Tibial nerve (tissue), 4 donors: ENCODE measurements around the gene RASL10A. TPM values are rescaled to one million over a fixed set of nuclear protein-coding genes. Genes with fewer than 3 reads are reported as not detected.
"Not testable (repeated sequence)": the region's sequence is repeated elsewhere in the genome, so short reads cannot be mapped to it uniquely, and the experiment has no call there.

Experiments used
- DNase-seq, 2 donors: peaks; one replicate each; pipeline ENCODE4 v3.0.0-alpha.2; 2019; ENCODE audit warnings: low spot score in 2 of 2
- H3K27ac ChIP-seq, 4 donors: fragments of 200-600 bp; sonication (generic) in 3 of 4; one replicate each; pipeline ENCODE4 v1.5.1; 2017 to 2019; ENCODE audit warnings: mild to moderate bottlenecking in 1 of 4
- H3K27me3 ChIP-seq, 2 donors: fragments of 200-600 bp; sonication (generic) in 1 of 2; one replicate each; pipeline versions ENCODE4 v1.5.1 to v1.6.0; 2017 to 2019
- H3K36me3 ChIP-seq, 3 donors: fragments of 200-600 bp; sonication (generic); one replicate each; pipeline ENCODE4 v1.5.1; 2018 to 2019
- H3K4me1 ChIP-seq, 4 donors: fragments of 200-600 bp; sonication (generic) in 3 of 4; one replicate each; pipeline ENCODE4 v1.5.1; 2017 to 2019
- H3K4me3 ChIP-seq, 4 donors: fragments of 200-600 bp; sonication (generic) in 3 of 4; one replicate each; pipeline ENCODE4 v1.5.1; 2017 to 2019; ENCODE audit warnings: mild to moderate bottlenecking in 1 of 4, moderate library complexity in 1 of 4
- H3K9me3 ChIP-seq, 4 donors: fragments of 200-600 bp; sonication (generic) in 3 of 4; one replicate each; pipeline ENCODE4 v1.5.1; 2017 to 2019
- CTCF ChIP-seq, 5 experiments: fragments of 200-600 bp in 3 of 5; fragments of 450-650 bp in 2 of 5; sonication (generic) in 3 of 5; IDR thresholded peaks; one replicate each; pipeline ENCODE4 v1.5.1; 2016 to 2019; ENCODE audit warnings: antibody characterized with exemption in 5 of 5, mild to moderate bottlenecking in 3 of 5, moderate library complexity in 2 of 5
- EP300 ChIP-seq, 2 donors: sonication (generic); formaldehyde crosslinking; IDR thresholded peaks; one replicate each; pipeline ENCODE4 v1.6.1; 2017; ENCODE audit warnings: antibody characterized with exemption in 2 of 2, mild to moderate bottlenecking in 1 of 2
- POLR2A ChIP-seq, 2 donors: fragments of 450-650 bp; IDR thresholded peaks; one replicate each; pipeline ENCODE4 v1.6.1; 2017; ENCODE audit warnings: antibody characterized with exemption in 2 of 2, mild to moderate bottlenecking in 2 of 2, moderate library complexity in 2 of 2
- WGBS, 2 donors: methylation state at CpG; one replicate each; pipeline ENCODE4 v1.1.5; 2018; 5-methylcytosine and 5-hydroxymethylcytosine counted together
- total RNA-seq, 4 donors: library from RNA; depleted of rRNA; stranded (reverse); fragments of >200 nt; gene quantifications; one replicate each; pipeline ENCODE4 v1.1.0, GENCODE V29; 2016

RASL10A gene
- total RNA-seq, 4 donors from 2014 or later = 2.2 to 6.6 (median 3.3) TPM; not detected in 1

DNA sequence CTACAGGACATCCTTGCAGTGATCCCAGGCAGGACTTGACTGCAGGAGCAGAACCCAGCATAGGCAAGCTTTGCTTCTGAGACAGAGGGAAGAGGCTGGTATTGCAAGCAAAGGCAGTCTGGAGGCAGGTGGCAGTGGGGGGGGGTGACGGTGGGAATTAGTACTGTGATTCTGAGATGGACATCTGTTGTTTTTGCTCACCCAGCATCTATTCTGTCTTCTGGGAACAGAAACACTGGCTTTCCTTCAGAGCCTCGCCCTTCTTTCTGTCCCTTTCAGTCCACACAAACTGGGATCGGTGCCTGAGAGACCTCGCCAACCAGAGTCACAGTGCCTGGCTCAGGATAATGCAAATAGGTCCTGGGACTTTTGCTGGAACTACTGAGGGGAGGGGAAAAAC is 31.2 kb upstream of the RASL10A start:
- H3K27ac ChIP-seq = peak overlapping the region in 2 of 4 donors; percentile 45 to 60
- no peaks in the 10 kb centered on the region for H3K9me3 ChIP-seq
- no peak for DNase-seq
- no peaks in the 10 kb centered on the region for H3K4me1 ChIP-seq
- TF ChIP-seq POLR2A (IDR thresholded peaks at IDR 0.05) = no peak
- no peak overlapping the region for H3K4me3 ChIP-seq
- WGBS, 2 donors = 56 to 69% methylated on average over 4 of the region's 4 CpGs
- H3K36me3 ChIP-seq = peaks cover 0 to 100% (median 34%) of the 10 kb centered on the region in 3 donors
- no peaks in the 10 kb centered on the region for H3K27me3 ChIP-seq

DNA sequence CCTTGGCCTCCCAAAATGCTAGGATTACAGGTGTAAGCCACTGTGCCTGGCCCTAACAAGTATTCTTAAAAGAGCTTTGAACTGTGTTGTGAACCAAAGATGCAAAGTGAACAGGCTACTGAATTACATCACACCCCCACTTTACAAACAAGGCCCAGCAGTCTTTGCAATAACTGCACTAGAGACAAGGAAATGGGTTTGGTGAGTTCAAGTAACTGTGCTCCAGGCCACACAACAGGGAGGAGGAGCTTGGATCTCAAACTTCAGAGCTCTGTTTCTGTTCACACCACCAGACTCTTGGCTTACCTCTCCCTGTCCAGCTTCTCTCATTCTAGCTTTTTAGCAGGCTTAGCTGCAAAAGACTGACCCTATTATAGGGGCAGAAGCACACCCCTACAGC is 30.4 kb upstream of the RASL10A start:
- peaks cover 0 to 100% (median 41%) of the 10 kb centered on the region in 3 donors for H3K36me3 ChIP-seq
- TF ChIP-seq CTCF (IDR thresholded peaks at IDR 0.05) (no peak), EP300 (IDR thresholded peaks at IDR 0.05) (no peak), POLR2A (IDR thresholded peaks at IDR 0.05) (no peak)
- no peak overlapping the region for H3K4me3 ChIP-seq
- DNase-seq = no peak
- no peaks in the 10 kb centered on the region for H3K4me1 ChIP-seq
- H3K9me3 ChIP-seq = no peaks in the 10 kb centered on the region
- peak overlapping the region in 2 of 4 donors; percentile 45 to 56 for H3K27ac ChIP-seq
- no peaks in the 10 kb centered on the region for H3K27me3 ChIP-seq

DNA sequence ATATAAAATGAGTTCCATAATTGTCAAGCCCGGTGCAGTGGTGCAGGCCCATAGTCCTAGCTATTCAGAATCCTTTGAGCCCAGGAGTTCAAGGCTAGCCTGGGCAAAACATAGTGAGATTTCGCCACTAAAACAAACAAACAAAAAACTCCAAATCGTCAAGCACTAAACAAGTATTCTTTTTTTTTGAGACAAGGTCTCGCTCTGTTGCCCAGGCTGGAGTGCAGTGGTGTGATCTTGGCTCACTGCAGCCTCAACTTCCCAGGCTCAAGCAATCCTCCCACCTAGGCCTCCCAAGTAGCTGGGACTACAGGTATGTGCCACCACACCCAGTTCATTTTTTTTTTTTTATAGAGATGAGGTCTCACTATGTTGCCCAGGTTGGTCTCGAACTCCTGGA is 29.4 kb upstream of the RASL10A start:
- H3K36me3 ChIP-seq = peaks cover 0 to 100% (median 40%) of the 10 kb centered on the region in 3 donors

GRCh38 chr22:29344137-29344536 is 28.6 kb upstream of the RASL10A start:
- Histone ChIP-seq H3K4me1 (no peaks in the 10 kb centered on the region), H3K4me3 (no peak overlapping the region), H3K36me3 (peaks cover 0 to 100% (median 37%) of the 10 kb centered on the region in 3 donors), H3K27me3 (no peaks in the 10 kb centered on the region), H3K9me3 (no peaks in the 10 kb centered on the region), H3K27ac (no peak overlapping the region)
- 57 to 71% methylated on average over 5 of the region's 5 CpGs for WGBS, 2 donors
- no peak for DNase-seq
- no peak for TF ChIP-seq EP300 (IDR thresholded peaks at IDR 0.05)
- no peak for TF ChIP-seq POLR2A (IDR thresholded peaks at IDR 0.05)
- TF ChIP-seq CTCF (IDR thresholded peaks at IDR 0.05) = no peak

More for the DNA sequence above, 29.4 kb upstream of the RASL10A start:
- WGBS, 2 donors = 88% methylated on average over 5 of the region's 5 CpGs
- H3K27me3 ChIP-seq, H3K9me3 ChIP-seq, H3K4me3 ChIP-seq, DNase-seq, H3K4me1 ChIP-seq, H3K27ac ChIP-seq: not testable (repeated sequence)

- Histone ChIP-seq H3K9me3 (no peaks in the 10 kb centered on the region), H3K4me1 (no peaks in the 10 kb centered on the region), H3K27me3 (no peaks in the 10 kb centered on the region), H3K27ac (no peak overlapping the region), H3K36me3 (peaks cover 0 to 100% (median 38%) of the 10 kb centered on the region in 3 donors), H3K4me3 (no peak overlapping the region)
- no peak for DNase-seq
- 68 to 74% methylated on average over 6 to 7 of the region's 7 CpGs for WGBS, 2 donors
- TF ChIP-seq POLR2A (IDR thresholded peaks at IDR 0.05) (no peak), CTCF (IDR thresholded peaks at IDR 0.05) (no peak), EP300 (IDR thresholded peaks at IDR 0.05) (no peak)
Observed at GRCh38 chr22:29343313-29343805, 27.9 kb upstream of the RASL10A start.

DNA sequence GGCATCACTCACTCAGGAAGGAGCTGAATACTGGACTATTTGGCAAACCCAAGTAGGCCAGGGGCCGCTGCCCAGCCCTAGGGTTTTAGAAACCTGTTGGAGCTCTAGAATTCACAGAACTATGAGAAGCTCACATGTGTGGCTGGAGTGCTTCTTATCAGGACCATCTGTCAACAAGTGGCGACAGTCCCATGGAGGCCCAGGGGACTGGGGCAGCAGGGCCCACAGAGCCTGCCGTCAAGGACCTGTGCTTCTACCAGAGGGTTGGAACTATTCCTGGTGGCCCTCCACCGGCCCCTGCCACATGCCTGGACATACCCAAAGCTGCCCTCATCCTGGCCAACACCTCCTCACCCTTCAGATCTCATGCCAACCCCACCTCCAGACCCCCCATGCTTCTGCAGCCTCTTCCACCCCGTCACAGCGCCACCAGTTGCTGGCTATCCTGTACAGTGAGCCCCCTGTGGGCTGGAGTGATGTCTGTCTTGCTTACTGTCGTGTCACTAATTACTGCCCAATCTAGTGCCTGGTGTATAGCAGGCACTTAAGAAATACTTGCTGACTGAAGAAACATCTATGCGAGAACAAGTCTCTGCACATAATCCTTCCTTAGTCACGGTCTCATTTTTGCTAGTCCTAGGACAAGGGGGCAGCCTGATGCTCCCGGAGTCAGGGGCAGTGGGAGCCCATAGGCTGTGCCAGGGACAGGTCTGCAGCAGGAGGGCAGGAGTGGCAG is 27.2 kb upstream of the RASL10A start:
- no peak overlapping the region for H3K4me3 ChIP-seq
- H3K36me3 ChIP-seq = peaks cover 0 to 100% (median 41%) of the 10 kb centered on the region in 3 donors
- 86 to 87% methylated on average over 10 of the region's 10 CpGs for WGBS, 2 donors
- H3K4me1 ChIP-seq = no peaks in the 10 kb centered on the region
- TF ChIP-seq POLR2A (IDR thresholded peaks at IDR 0.05) (no peak), EP300 (IDR thresholded peaks at IDR 0.05) (no peak), CTCF (IDR thresholded peaks at IDR 0.05) (no peak)
- no peaks in the 10 kb centered on the region for H3K9me3 ChIP-seq
- H3K27me3 ChIP-seq = no peaks in the 10 kb centered on the region
- DNase-seq = no peak
- no peak overlapping the region for H3K27ac ChIP-seq
